Neural progenitor cell (in vitro differentiated cells): ENCODE results near the gene SPRR2F. TPM values are rescaled to one million over a fixed set of nuclear protein-coding genes. Genes with fewer than 3 reads are reported as not detected.
"Not testable (repeated sequence)": the region's sequence is repeated elsewhere in the genome, so short reads cannot be mapped to it uniquely, and the experiment has no call there.

ENCODE experiments used
- DNase-seq: peaks from one replicate; pipeline ENCODE4 v3.0.0-alpha.2; 2016; ENCODE audit warnings: low spot score
- H2AFZ ChIP-seq: fragments of 200-600 bp; sonication (generic); replicated peaks from 2 replicates; pipeline ENCODE4 v1.6.1; 2016; ENCODE audit warnings: antibody characterized with exemption
- H3F3A ChIP-seq: fragments of 200-600 bp; sonication (generic); 2 replicates; pipeline ENCODE4 v1.6.1; 2016; ENCODE audit warnings: antibody characterized with exemption, low read depth
- H3K27ac ChIP-seq: fragments of 200-600 bp; sonication (generic); 2 replicates; pipeline ENCODE4 v1.5.1; 2016; ENCODE audit warnings: mild to moderate bottlenecking
- H3K27me3 ChIP-seq: fragments of 200-600 bp; sonication (generic); 2 replicates; pipeline ENCODE4 v1.6.1; 2016; ENCODE audit warnings: mild to moderate bottlenecking, moderate library complexity
- H3K36me3 ChIP-seq: fragments of 200-600 bp; sonication (generic); 2 replicates; pipeline ENCODE4 v1.5.1; 2016
- H3K4me1 ChIP-seq: fragments of 200-600 bp; sonication (generic); 2 replicates; pipeline ENCODE4 v1.6.1; 2016; ENCODE audit warnings: mixed run types
- H3K4me2 ChIP-seq: fragments of 200-600 bp; sonication (generic); 2 replicates; pipeline ENCODE4 v1.6.1; 2016
- H3K4me3 ChIP-seq: fragments of 200-600 bp; sonication (generic); 2 replicates; pipeline ENCODE4 v1.5.1; 2016
- H3K79me2 ChIP-seq: fragments of 200-600 bp; sonication (generic); 2 replicates; pipeline ENCODE4 v1.6.1; 2016; ENCODE audit warnings: low read depth
- H3K9ac ChIP-seq: fragments of 200-600 bp; sonication (generic); 2 replicates; pipeline ENCODE4 v1.6.1; 2016
- H3K9me3 ChIP-seq: fragments of 200-600 bp; sonication (generic); 2 replicates; pipeline ENCODE4 v1.5.1; 2016; ENCODE audit warnings: low read depth
- H4K20me1 ChIP-seq: fragments of 200-600 bp; sonication (generic); 2 replicates; pipeline ENCODE4 v1.6.1; 2016; ENCODE audit warnings: low read depth
- H3K27ac Mint-ChIP-seq: 3 replicates; pipeline ENCODE4 v1.8.0; 2021; ENCODE audit warnings: mixed read lengths
- H3K27me3 Mint-ChIP-seq: 2 replicates; pipeline ENCODE4 v1.8.0; 2022; ENCODE audit warnings: low read depth, mild to moderate bottlenecking, inconsistent platforms, moderate library complexity, mixed read lengths; ENCODE audit not compliant: insufficient read depth
- H3K36me3 Mint-ChIP-seq: 3 replicates; pipeline ENCODE4 v1.8.0; 2021; ENCODE audit warnings: mixed read lengths
- H3K4me1 Mint-ChIP-seq: 3 replicates; pipeline ENCODE4 v1.8.0; 2021; ENCODE audit warnings: mixed read lengths
- H3K4me3 Mint-ChIP-seq: 3 replicates; pipeline ENCODE4 v1.8.0; 2021; ENCODE audit warnings: mild to moderate bottlenecking, moderate library complexity, mixed read lengths
- H3K9me3 Mint-ChIP-seq: 3 replicates; pipeline ENCODE4 v1.8.0; 2020; ENCODE audit warnings: mixed read lengths
- CTCF ChIP-seq: fragments of 200-600 bp; sonication (generic); IDR thresholded peaks from 2 replicates; pipeline ENCODE4 v1.5.1; 2017; ENCODE audit warnings: antibody characterized with exemption, mild to moderate bottlenecking
- EZH2 ChIP-seq: fragments of 200-600 bp; sonication (generic); IDR thresholded peaks from 2 replicates; pipeline ENCODE4 v1.6.1; 2017; ENCODE audit warnings: antibody characterized with exemption, mild to moderate bottlenecking, moderate library complexity
- EZH2phosphoT487 ChIP-seq: fragments of 200-600 bp; sonication (generic); IDR thresholded peaks from 2 replicates; pipeline ENCODE4 v1.6.1; 2017; ENCODE audit warnings: antibody characterized with exemption
- total RNA-seq: library from RNA; depleted of rRNA; stranded (reverse); fragments of >200 nt; gene quantifications from 2 replicates; pipeline ENCODE4 v1.2.3, GENCODE V29; 2015; ENCODE audit warnings: low replicate concordance

SPRR2F gene
- total RNA-seq, 1 donor from 2014 or later: not detected

GRCh38 chr1:153119491-153119971, 6.2 kb upstream of the SPRR2F start:
- Mint-ChIP-seq H3K9me3 (peaks cover 3% of the 10 kb centered on the region), H3K27me3 (peaks cover 3% of the 10 kb centered on the region), H3K36me3 (peaks cover 2% of the 10 kb centered on the region), H3K4me1 (peaks cover 11% of the 10 kb centered on the region), H3K27ac (no peak overlapping the region), H3K4me3 (no peak overlapping the region)
- TF ChIP-seq CTCF (no peak), EZH2 (no peak), EZH2phosphoT487 (no peak)
- no peaks in the 10 kb centered on the region for H3K4me1 ChIP-seq
- H3K79me2 ChIP-seq: no peaks in the 10 kb centered on the region
- no peaks in the 10 kb centered on the region for H3F3A ChIP-seq
- no peaks in the 10 kb centered on the region for H4K20me1 ChIP-seq
- no peak overlapping the region for H3K27ac ChIP-seq
- no peak overlapping the region for H3K9ac ChIP-seq
- no peak overlapping the region for H3K4me2 ChIP-seq
- H3K4me3 ChIP-seq: no peak overlapping the region
- no peak for DNase-seq
- peaks cover 19% of the 10 kb centered on the region for H3K9me3 ChIP-seq
- H3K36me3 ChIP-seq: no peaks in the 10 kb centered on the region
- H3K27me3 ChIP-seq: no peaks in the 10 kb centered on the region
- H2AFZ ChIP-seq: no peak overlapping the region

GRCh38 chr1:153115264-153115663, 1.9 kb upstream of the SPRR2F start:
- not testable (repeated sequence) for H3F3A ChIP-seq, H2AFZ ChIP-seq, H4K20me1 ChIP-seq, H3K27ac Mint-ChIP-seq, H3K4me1 ChIP-seq, H3K4me2 ChIP-seq, H3K4me1 Mint-ChIP-seq, H3K27me3 Mint-ChIP-seq, H3K27me3 ChIP-seq, H3K9me3 ChIP-seq, H3K79me2 ChIP-seq, H3K27ac ChIP-seq, H3K36me3 Mint-ChIP-seq, H3K4me3 ChIP-seq, H3K9me3 Mint-ChIP-seq, H3K9ac ChIP-seq, H3K4me3 Mint-ChIP-seq, H3K36me3 ChIP-seq, DNase-seq

- not testable (repeated sequence) for H3K36me3 ChIP-seq, H3K79me2 ChIP-seq, H4K20me1 ChIP-seq, H3K4me2 ChIP-seq, H3K4me1 ChIP-seq, H3K36me3 Mint-ChIP-seq, H3K4me3 ChIP-seq, H3K4me1 Mint-ChIP-seq, H3K27ac ChIP-seq, H3K27me3 Mint-ChIP-seq, H2AFZ ChIP-seq, H3F3A ChIP-seq, H3K27me3 ChIP-seq, H3K4me3 Mint-ChIP-seq, H3K9ac ChIP-seq, H3K9me3 Mint-ChIP-seq, H3K27ac Mint-ChIP-seq, H3K9me3 ChIP-seq, DNase-seq
Observed at GRCh38 chr1:153112454-153112853, 862 bp downstream of the SPRR2F start.

GRCh38 chr1:153100245-153100644, 13.1 kb downstream of the SPRR2F start:
- Histone ChIP-seq H3K27me3 (no peaks in the 10 kb centered on the region), H3F3A (no peaks in the 10 kb centered on the region), H3K9me3 (peaks cover 5% of the 10 kb centered on the region), H3K9ac (no peak overlapping the region), H4K20me1 (no peaks in the 10 kb centered on the region), H3K4me3 (no peak overlapping the region), H3K36me3 (no peaks in the 10 kb centered on the region), H3K27ac (no peak overlapping the region), H3K79me2 (no peaks in the 10 kb centered on the region), H3K4me2 (no peak overlapping the region), H2AFZ (no peak overlapping the region), H3K4me1 (no peaks in the 10 kb centered on the region)
- H3K4me3 Mint-ChIP-seq: no peak overlapping the region
- no peak for DNase-seq
- H3K27me3 Mint-ChIP-seq: no peaks in the 10 kb centered on the region
- H3K4me1 Mint-ChIP-seq: no peaks in the 10 kb centered on the region
- no peak for TF ChIP-seq EZH2phosphoT487
- TF ChIP-seq CTCF: no peak
- TF ChIP-seq EZH2: no peak
- H3K36me3 Mint-ChIP-seq: no peaks in the 10 kb centered on the region
- no peak overlapping the region for H3K27ac Mint-ChIP-seq
- H3K9me3 Mint-ChIP-seq: no peaks in the 10 kb centered on the region
